Body of pancreas (tissue), 4 donors: ENCODE data around the gene ILRUN.
"Not testable (repeated sequence)": the region's sequence is repeated elsewhere in the genome, so short reads cannot be mapped to it uniquely, and the experiment has no call there.

Source experiments
- CTCF ChIP-seq, 7 experiments: fragments of 450-650 bp in 4 of 7; fragments of 200-600 bp in 3 of 7; sonication (generic) in 3 of 7; IDR thresholded peaks; one replicate each; pipeline ENCODE4 v1.5.1; 2016 to 2019; ENCODE audit warnings: antibody characterized with exemption in 7 of 7
- POLR2A ChIP-seq, 3 donors: fragments of 450-650 bp; IDR thresholded peaks; one replicate each; pipeline ENCODE4 v1.6.1; 2016; ENCODE audit warnings: antibody characterized with exemption in 3 of 3, mild to moderate bottlenecking in 2 of 3

- not testable (repeated sequence) for TF ChIP-seq CTCF, POLR2A (IDR thresholded peaks at IDR 0.05)
These were observed 27.8 kb downstream of the ILRUN start for GRCh38 chr6:34668799-34669198.
